Dermis blood vessel endothelial cell (primary cell): ENCODE data around the gene MAML3. TPM values are rescaled to one million over a fixed set of nuclear protein-coding genes. Genes with fewer than 3 reads are reported as not detected.

Experiments used
- DNase-seq: peaks from one replicate; pipeline ENCODE4 v3.0.0; 2010
- total RNA-seq: library from RNA; depleted of rRNA; stranded (reverse); fragments of >200 nt; gene quantifications from 2 replicates; pipeline ENCODE4 v1.2.3, GENCODE V29; 2014

The MAML3 gene
- total RNA-seq, 1 donor from 2014 or later: 5.6 TPM

GRCh38 chr4:139988863-139989765, 164.9 kb downstream of the MAML3 start:
- peak; percentile 98 for DNase-seq

DNA sequence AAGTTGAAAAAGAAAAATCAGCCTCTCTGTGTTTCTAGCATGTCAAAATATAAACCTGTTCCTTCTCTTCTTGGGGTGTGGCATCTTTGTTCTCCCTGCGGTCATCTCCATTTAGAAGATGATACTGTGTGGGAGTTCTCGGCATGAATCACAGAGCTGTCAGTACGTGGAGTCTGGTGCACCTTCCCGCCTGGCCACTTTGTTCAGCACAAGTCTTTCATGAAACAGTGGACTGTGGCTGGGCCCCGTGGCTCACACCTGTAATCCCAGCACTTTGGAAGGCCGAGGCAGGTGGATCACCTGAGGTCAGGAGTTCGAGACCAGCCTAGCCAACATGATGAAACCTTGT, 166.5 kb downstream of the MAML3 start:
- no peak for DNase-seq

- DNase-seq: no peak
Observed at GRCh38 chr4:139986689-139987501, 167.1 kb downstream of the MAML3 start.

GRCh38 chr4:139986106-139986505, 167.9 kb downstream of the MAML3 start:
- DNase-seq: no peak

DNA sequence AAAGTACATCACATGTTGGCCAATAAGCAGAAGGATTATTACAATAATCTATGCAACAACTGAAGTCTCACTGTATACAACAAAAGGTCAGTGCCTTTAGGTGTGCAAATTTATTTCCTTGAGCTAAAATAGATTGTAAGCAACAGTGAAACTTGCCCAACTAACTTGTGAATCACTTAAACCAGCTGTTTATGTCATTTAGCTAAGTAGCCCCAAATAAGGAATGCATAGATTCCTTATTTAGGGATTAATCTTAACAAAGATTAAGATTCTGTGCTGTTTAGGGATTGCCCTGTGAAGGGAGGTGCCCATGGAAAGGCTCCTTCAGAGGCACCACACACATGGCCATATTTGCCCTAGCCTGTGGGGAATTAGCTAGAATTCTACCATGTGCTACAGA, 168.6 kb downstream of the MAML3 start:
- DNase-seq: no peak

- DNase-seq: no peak
Observed at GRCh38 chr4:139984471-139984870, 169.5 kb downstream of the MAML3 start.

GRCh38 chr4:139978692-139979091, 175.3 kb downstream of the MAML3 start:
- DNase-seq: no peak

GRCh38 chr4:139977838-139978609, 176.0 kb downstream of the MAML3 start:
- no peak for DNase-seq

- DNase-seq: peak; percentile 60
Observed at GRCh38 chr4:139975830-139976272, 178.1 kb downstream of the MAML3 start.

- DNase-seq: no peak
Observed at GRCh38 chr4:139973616-139974015, 180.4 kb downstream of the MAML3 start.

- DNase-seq: no peak
Observed at GRCh38 chr4:139973015-139973414, 181.0 kb downstream of the MAML3 start.

GRCh38 chr4:139972305-139972704, 181.7 kb downstream of the MAML3 start:
- no peak for DNase-seq

DNA sequence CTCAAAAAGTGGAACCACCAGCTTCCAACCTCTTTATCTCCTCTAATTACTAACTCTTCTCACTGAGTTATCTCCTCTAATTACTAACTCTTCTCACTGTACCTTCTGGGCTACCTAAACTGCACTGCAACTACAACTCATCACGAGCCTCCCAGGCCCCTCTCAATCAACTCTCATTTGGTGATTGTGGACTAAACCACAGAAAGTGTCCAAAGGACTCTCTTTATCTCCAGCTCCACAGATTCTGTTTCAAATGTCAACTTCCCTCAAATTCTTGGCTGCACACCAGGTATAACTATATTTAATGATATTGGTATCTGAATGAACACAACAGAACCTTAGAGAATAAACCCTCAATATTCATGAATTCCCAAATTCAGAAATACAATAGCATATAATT, 182.9 kb downstream of the MAML3 start:
- DNase-seq: no peak

DNA sequence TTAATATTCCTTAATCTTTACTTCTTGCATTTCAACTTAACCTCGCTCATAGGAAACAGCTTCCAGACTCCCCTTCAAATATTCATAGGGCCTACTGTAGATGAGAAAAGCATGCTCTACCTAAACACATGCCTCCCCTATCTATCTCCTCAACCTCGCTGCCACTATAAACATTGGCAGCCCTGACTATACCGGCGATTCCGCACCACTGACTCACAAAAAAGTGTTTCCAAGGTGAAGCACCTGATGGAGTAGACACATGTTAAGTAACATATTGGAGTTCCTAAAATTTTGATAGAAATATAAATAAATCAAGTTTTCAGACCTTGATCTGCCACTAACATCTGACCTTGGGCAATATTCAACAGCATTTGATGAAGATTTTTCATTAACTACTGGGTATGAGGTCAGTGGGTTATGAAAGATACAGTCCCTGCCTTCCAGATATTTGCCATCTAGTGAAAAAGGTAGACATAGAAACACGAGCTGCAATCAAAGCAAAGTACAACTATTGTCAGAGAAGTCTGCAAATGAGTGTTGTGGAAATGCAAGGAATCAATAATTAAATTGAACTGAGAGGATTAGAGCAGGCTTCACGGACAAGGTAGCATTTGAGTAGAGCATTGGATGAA, 184.2 kb downstream of the MAML3 start:
- no peak for DNase-seq

DNA sequence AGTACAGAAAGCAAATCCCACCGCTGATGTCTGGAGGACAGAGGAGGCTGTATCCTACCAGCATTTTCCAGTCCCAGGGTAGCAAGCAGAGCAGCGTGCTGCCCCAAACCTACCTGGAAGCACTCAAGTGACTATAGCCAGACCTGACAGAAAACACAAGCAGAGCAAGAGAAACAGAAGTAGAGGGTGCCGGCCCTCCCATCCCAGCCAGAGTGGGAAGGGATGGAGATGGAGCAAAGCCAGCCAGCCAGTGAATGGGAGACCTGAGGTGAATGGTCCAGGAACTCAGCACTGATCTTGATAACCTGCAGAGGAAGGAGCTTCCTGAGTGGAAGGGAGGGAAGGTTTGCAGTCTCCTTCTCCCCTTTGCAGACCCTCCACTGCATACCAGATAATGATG, 185.2 kb downstream of the MAML3 start:
- no peak for DNase-seq

DNA sequence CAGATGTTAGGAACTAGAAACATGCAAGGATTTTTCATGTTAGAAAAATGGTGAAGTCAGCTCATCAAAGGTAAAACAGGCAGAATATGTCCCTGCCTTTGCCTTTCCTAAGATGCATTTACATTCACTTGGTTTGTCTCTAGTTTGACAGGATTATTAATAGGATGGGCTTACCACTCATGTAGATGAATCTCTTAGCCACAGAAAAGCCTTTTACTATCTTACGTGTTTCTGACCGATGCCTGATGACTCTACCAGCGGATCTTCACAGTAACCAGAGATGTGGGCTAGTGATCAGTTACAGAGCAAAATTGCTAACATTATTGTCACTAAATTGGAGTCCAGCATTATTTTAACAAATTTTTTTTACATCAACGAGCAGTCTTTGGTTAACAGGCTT, 187.6 kb downstream of the MAML3 start:
- no peak for DNase-seq

GRCh38 chr4:139965789-139966188, 188.2 kb downstream of the MAML3 start:
- no peak for DNase-seq

DNA sequence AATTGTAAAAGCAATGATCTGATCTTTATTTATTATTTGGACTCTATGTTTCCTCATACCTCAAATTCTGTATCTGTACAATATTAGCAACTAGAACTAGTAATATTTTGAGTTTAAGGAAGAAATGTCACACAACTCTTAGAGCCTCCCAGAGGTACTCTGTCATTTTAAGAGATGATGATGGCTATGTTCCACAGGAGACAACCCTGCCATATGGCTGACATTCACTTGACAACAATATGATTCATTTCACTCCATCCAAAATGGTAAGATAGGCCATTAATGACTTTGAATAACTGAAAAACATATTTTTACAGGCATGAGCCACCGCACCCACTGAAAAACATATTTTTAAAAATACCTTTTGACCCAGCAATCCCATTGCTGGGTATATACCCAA, 190.3 kb downstream of the MAML3 start:
- no peak for DNase-seq

DNA sequence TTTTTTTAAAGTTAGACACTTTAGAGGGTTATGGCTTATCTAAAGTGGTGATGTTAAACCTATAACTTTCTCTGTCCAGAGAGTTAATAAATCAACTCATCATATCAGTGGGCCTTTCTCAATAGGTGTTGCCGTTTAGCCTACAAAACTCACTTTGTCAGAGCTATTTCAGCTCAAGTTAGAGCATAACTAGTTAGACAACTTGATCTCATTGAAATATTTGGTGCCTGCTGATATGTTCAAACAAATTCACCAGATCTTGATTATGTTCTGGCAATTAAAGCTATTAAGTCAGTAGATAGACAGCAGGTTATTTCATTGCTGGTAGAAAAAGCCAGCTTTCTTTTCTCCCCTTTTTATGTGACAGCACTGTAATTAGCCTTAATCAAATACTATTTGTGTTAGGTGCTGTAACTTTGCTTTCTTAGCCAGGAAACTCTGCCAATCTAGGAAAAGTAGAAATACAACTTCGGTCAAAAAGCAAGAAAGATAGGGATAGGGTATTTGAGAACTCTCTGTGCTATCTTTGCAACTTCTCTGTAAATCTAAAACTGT, 191.8 kb downstream of the MAML3 start:
- DNase-seq: no peak

- peak; percentile 43 for DNase-seq
Observed at GRCh38 chr4:139961344-139961946, 192.5 kb downstream of the MAML3 start.

GRCh38 chr4:139959396-139959795, 194.6 kb downstream of the MAML3 start:
- DNase-seq: no peak

GRCh38 chr4:139958739-139959098, 195.3 kb downstream of the MAML3 start:
- DNase-seq: peak; percentile 89
